NCI-H1436 (cell line): Measurements from ENCODE around the gene MYO1F.
"Not testable (repeated sequence)": the region's sequence is repeated elsewhere in the genome, so short reads cannot be mapped to it uniquely, and the experiment has no call there.

Experiments used
- DNase-seq: peaks from one replicate; lab custom pipeline; 2025; lab: John Stamatoyannopoulos, UW

MYO1F gene

GRCh38 chr19:8577247-8577646 lies at the start of gene MYO1F:
Gene MYO1F (minus strand): TSS chr19:8577442. CDS start chr19:8577309, 133 bp downstream.
- no peak for DNase-seq

DNA sequence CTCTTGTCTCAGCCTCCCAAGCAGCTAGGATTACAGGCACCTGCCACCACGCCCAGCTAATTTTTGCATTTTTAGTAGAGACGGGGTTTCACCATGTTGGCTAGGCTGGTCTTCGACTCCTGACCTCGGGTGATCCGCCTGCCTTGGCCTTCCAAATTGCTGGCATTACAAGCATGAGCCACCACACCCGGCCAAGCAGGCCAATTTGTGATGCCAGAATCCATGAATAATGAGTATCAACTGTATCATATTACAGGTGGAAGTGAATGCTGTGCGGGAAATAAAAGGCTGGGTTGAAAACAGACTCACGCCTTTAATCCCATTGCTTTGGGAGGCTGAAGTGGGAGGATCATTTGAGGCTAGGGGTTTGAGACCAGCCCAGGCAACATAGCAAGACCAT lies 49.6 kb upstream of the MYO1F start:
- no peak for DNase-seq

DNA sequence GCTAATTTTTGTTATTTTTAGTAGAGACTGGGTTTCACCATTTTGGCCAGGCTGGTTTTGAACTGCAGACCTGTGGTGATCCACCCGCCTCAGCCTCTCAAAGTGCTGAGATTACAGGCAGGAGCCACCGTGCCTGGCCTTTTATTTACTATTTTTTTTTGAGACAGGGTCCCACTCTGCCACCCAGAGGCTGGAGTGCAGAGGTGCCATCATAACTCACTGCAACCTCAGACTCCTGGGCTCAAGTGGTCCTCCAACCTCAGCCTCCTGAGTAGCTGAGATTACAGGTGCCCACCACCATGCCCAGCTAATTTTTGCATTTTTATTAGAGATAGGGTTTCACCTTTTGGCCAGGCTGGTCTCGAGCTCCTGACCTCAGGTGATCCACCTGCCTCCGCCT lies 45.6 kb upstream of the MYO1F start:
- DNase-seq: not testable (repeated sequence)

GRCh38 chr19:8618751-8619150 lies 41.5 kb upstream of the MYO1F start:
- no peak for DNase-seq

DNA sequence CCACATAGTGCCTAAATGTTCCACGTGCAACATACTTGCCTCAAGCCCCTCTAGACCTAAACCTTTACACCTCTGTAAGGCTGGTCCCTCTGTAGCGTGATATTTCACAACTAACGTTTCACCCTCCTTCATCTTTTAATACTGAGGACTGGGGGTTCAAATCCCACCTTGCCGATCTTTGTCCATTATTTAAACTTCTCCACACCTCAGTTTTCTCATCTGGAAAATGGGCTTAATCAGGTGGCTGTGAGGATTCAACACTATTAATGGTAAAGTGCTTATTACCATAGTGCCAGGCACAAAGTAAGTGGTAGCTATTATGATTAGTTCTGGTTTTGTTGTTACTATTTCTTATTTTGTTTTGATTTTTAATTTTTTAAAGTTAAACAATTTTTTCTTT lies 40.7 kb upstream of the MYO1F start:
- DNase-seq: no peak

GRCh38 chr19:8617325-8617724 lies 40.1 kb upstream of the MYO1F start:
- DNase-seq: not testable (repeated sequence)

DNA sequence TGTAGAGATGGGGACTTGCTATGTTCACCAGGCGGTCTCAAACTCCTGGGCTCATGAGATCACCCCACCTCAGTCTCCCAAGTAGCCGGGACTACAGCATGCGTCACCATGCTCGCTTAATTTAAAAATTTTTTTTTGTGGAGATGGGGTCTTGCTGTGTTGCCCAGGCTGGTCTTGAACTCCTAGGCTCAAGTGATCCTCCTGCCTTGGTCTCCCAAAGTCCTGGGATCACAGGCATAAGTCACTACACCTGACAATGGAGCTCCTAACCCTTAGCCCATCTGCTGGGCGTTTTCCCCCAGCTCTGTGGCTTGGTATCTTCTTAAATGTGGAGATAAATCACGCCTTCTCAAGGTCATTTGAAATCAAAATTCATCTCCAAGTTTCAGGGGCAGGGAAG lies 39.6 kb upstream of the MYO1F start:
- DNase-seq: no peak

GRCh38 chr19:8615813-8616596 lies 38.8 kb upstream of the MYO1F start:
- no peak for DNase-seq

GRCh38 chr19:8615024-8615423 lies 37.8 kb upstream of the MYO1F start:
- no peak for DNase-seq

DNA sequence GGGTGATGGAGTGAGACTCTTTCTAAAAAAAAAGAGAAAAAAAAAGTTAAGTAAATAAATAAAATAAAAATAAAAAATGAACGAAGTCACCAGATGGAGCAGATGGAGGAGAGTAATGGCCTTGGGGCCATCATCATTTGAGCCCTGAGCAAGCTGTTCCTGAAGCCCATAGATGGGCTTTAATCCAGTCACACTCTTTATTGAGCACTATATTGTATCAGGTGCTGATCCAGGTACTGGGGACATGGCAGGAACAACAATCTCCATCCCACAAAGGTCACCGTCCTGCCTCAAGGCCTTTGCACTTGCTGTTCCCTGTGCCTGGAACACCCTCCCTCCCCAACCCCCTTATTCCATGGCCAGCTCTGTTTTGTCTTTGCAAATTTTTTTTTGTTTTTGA lies 37.2 kb upstream of the MYO1F start:
- DNase-seq: no peak

DNA sequence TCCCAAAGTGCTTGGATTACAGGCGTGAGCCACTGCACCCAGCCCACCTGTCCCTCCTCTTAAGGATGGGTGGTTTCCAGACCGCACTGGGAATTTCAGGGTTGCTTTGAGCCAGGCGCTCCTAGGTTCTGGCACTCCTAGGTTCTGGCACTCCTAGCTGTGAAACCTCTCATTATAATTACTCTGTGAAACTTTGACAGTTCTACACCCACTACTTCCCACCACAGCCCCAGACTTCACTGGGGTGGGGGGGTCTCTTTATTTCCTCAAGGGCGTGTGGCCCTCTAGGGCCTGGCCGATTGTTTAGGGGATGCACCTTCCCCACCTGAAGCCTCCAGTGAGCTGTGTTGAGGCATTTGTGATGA lies 35.5 kb upstream of the MYO1F start:
- DNase-seq: no peak

- DNase-seq: no peak
Measured at GRCh38 chr19:8611877-8612806, 34.9 kb upstream of the MYO1F start.

GRCh38 chr19:8611391-8611876 lies 34.2 kb upstream of the MYO1F start:
- DNase-seq: no peak

GRCh38 chr19:8610936-8611300 lies 33.7 kb upstream of the MYO1F start:
- no peak for DNase-seq

- DNase-seq: no peak
Measured at GRCh38 chr19:8610041-8610935, 33.0 kb upstream of the MYO1F start, which contains the start of gene ADAMTS10. Gene ADAMTS10 (minus strand): TSS chr19:8610715. CDS start chr19:8605710, 5,005 bp downstream.

DNA sequence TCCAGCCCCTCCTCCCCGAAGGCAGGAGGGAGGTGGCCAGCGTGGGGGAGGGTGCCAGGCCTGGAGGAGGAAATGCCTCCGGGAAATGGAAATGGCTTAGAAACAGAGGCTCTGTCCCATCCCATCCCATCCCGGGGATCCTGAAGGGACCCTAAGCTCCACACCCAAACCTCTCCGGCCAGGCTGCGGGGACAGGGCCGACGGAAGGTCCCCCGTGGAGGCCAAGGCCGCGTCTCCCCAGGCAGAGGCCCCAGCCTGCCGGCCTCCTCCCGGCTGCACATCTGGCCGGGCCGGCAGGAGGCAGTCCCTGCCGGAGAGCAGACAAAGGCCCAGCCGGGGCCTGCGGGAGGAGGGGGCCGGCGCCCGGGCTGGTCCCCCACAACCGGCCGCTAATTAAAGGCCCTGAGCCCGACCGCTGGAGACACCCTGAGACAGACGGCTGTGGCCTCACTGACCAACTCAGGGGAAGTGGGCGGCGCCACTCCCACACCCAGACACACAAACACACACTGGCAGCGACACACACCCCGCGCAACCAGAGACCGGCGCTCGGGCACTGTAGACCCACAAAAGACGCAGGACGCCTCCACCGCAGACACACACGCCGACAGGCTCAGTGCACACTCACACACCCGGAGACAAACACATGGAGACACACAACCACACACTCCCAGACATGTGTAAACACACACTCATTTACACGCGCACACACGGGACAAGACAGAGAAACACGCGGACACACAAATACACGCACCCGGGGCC lies 32.2 kb upstream of the MYO1F start:
- no peak for DNase-seq

GRCh38 chr19:8608941-8609278 lies 31.7 kb upstream of the MYO1F start:
- DNase-seq: no peak

- no peak for DNase-seq
Measured at GRCh38 chr19:8607386-8607785, 30.1 kb upstream of the MYO1F start.

GRCh38 chr19:8605514-8605913 lies 28.3 kb upstream of the MYO1F start:
- no peak for DNase-seq

GRCh38 chr19:8601796-8602195 lies 24.6 kb upstream of the MYO1F start:
- DNase-seq: no peak

GRCh38 chr19:8600816-8601215 lies 23.6 kb upstream of the MYO1F start:
- no peak for DNase-seq
